Bronchial epithelial cell (primary cell): ENCODE data around the gene ZNF30. TPM values are rescaled to one million over a fixed set of nuclear protein-coding genes. Genes with fewer than 3 reads are reported as not detected.
A peak's percentile ranks its signal among the peaks of the same experiment; 100 is the strongest.

ENCODE experiments used
- DNase-seq: peaks from one replicate; pipeline ENCODE4 v3.0.0-alpha.2; 2010; ENCODE audit warnings: low read depth
- FAIRE-seq: peaks from 2 replicates; lab custom pipeline; 2011; peaks lifted over from hg19 to GRCh38; lab: Jason Lieb, UNC
- H3K27me3 ChIP-seq: 2 replicates; pipeline ENCODE4 v1.5.1; 2011; ENCODE audit warnings: low read length; ENCODE audit not compliant: control insufficient read depth, insufficient read depth
- H3K36me3 ChIP-seq: 2 replicates; pipeline ENCODE4 v1.5.1; 2011; ENCODE audit warnings: low read length; ENCODE audit not compliant: control insufficient read depth, insufficient read depth
- H3K4me3 ChIP-seq: 2 replicates; pipeline ENCODE4 v1.5.1; 2011; ENCODE audit warnings: mild to moderate bottlenecking, low read depth, low read length, control low read depth
- total RNA-seq: library from RNA; depleted of rRNA; stranded (reverse); fragments of >200 nt; gene quantifications from 2 replicates; pipeline ENCODE4 v1.2.1, GENCODE V29; 2014
- TF ChIP-seq, protein P1 (sequence below): IDR thresholded peaks from 2 replicates; pipeline ENCODE4 v1.5.1; 2011; ENCODE audit warnings: mild to moderate bottlenecking, moderate library complexity, low read length, control low read depth, inconsistent platforms; ENCODE audit not compliant: insufficient read depth, severe bottlenecking

The ZNF30 gene
- total RNA-seq, 1 donor from 2014 or later = 3.7 TPM

DNA sequence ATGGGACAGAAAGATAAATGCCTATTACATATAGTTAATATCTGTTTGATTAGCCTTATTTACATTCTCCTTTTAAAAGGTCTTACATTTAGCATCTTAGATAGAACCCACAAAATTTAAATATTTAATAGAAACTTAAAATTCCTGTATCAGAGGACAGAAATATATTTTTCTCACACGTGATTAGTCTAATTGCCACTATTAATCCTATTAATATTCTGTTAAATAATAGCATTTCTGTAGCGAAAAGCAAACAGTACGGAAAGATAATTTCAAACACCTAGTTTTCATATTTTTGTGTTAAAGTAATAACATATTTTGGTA, 380 bp upstream of the ZNF30 start:
- TF ChIP-seq, protein P1, sequence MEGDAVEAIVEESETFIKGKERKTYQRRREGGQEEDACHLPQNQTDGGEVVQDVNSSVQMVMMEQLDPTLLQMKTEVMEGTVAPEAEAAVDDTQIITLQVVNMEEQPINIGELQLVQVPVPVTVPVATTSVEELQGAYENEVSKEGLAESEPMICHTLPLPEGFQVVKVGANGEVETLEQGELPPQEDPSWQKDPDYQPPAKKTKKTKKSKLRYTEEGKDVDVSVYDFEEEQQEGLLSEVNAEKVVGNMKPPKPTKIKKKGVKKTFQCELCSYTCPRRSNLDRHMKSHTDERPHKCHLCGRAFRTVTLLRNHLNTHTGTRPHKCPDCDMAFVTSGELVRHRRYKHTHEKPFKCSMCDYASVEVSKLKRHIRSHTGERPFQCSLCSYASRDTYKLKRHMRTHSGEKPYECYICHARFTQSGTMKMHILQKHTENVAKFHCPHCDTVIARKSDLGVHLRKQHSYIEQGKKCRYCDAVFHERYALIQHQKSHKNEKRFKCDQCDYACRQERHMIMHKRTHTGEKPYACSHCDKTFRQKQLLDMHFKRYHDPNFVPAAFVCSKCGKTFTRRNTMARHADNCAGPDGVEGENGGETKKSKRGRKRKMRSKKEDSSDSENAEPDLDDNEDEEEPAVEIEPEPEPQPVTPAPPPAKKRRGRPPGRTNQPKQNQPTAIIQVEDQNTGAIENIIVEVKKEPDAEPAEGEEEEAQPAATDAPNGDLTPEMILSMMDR = no peak
- H3K4me3 ChIP-seq = peak overlapping the region; percentile 49
- no peaks in the 10 kb centered on the region for H3K27me3 ChIP-seq
- DNase-seq (no peak), FAIRE-seq (no peak)
- no peaks in the 10 kb centered on the region for H3K36me3 ChIP-seq

DNA sequence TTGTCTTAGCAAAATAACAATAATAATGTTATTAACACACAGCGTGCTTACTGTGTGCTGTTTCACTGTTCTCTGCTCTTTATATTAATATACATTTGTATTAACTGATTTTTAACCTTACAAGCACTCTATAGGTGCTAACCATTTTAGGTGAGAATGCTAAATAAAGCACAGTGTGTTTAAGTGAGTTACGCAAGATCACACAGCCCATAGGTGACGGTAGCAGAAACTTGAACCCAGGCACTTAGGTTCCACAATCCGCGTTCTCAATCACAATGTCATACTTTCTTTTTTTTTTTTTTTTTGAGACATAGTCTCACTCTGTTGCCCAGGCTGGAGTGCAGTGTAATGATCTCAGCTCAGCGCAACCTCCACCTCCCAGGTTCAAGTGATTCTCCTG, 5.8 kb downstream of the ZNF30 start:
- TF ChIP-seq, protein P1 = no peak
- Histone ChIP-seq H3K27me3 (no peaks in the 10 kb centered on the region), H3K4me3 (no peak overlapping the region), H3K36me3 (no peaks in the 10 kb centered on the region)
- FAIRE-seq = no peak
- no peak for DNase-seq

DNA sequence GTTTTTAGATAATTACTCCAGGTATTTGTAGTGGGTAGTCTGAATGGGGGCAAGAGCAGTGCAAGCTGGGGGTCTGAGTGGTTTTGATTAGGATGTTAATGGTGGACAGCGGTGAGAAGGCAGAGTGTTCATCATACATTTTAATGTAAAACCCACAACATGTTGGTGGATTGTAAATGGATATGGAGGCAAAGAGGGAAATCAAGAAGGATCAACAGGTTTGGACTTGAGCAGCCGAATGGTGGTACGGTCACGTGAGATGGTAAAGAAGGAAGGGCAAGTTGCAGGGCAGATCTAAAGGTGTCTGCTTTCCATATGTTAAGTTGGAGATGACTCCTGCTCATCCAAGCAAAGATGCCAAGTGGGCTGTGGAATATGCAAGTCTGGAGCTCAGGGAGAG, 9.5 kb downstream of the ZNF30 start:
- H3K4me3 ChIP-seq = no peak overlapping the region
- TF ChIP-seq, protein P1 = no peak
- DNase-seq (no peak), FAIRE-seq (peak; percentile 36)
- H3K27me3 ChIP-seq = no peaks in the 10 kb centered on the region
- no peaks in the 10 kb centered on the region for H3K36me3 ChIP-seq

DNA sequence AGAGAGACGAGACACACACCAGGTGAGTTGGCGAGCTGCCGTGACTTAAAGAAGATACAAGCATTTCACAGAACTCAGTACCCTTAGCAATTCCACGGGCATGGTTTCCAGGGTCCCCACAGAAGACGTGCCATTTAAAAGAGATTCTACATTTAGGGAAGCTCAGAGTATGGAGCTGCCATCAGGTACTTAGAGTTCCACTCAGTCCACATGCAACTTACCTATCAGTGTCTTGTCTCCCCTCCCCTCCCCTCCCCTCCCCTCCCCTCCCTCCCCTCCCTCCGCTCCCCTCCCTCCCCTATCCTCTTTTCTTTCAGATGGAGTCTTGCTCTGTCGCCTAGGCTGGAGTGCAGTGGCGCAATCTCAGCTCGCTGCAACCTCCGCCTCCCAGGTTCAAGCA, 12.2 kb downstream of the ZNF30 start:
- DNase-seq (no peak), FAIRE-seq (no peak)
- Histone ChIP-seq H3K4me3 (no peak overlapping the region), H3K36me3 (no peaks in the 10 kb centered on the region), H3K27me3 (no peaks in the 10 kb centered on the region)
- TF ChIP-seq, protein P1 = no peak

DNA sequence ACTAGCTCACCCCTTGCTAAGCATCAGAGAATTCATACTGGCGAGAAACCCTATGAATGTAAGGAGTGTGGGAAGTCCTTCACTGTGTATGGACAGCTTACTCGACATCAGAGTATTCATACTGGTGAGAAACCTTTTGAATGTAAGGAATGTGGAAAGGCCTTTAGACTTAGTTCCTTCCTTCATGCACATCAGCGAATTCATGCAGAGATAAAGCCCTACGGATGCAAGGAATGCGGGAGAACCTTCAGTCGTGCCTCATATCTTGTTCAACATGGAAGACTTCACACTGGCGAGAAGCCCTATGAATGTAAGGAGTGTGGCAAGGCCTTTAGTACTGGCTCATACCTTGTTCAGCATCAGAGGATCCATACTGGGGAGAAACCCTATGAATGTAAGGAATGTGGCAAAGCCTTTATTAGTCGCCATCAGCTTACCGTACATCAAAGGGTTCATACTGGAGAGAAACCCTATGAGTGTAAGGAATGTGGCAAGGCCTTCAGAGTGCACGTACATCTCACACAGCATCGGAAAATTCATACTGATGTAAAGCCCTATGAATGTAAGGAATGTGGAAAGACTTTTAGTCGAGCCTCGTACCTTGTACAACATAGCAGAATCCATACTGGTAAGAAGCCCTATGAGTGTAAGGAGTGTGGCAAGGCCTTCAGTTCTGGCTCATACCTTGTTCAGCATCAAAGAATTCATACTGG, 17.3 kb downstream of the ZNF30 start:
- TF ChIP-seq, protein P1 = no peak
- no peaks in the 10 kb centered on the region for H3K27me3 ChIP-seq
- H3K36me3 ChIP-seq = no peaks in the 10 kb centered on the region
- no peak for FAIRE-seq
- no peak overlapping the region for H3K4me3 ChIP-seq
- DNase-seq = no peak

DNA sequence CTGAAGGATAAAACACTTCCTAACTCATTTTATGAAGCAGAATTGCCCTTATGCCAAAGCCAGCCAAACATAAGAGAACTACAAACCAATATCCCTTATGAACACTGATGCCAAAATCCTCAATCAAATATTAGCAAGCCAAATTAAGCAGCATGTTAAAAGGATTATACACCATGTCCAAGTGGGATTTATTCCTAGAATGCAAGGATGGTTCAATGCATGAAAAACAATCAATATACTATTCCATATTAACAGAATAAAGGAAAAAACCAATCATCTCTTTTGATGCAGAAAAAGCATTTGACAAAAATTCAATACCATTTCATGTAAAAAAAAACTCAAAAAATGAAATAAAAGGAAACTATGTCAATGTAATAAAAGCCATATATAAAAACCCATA, 26.4 kb downstream of the ZNF30 start:
- TF ChIP-seq, protein P1 = no peak
- no peak for FAIRE-seq
- no peak for DNase-seq
- H3K4me3 ChIP-seq = no peak overlapping the region
- H3K27me3 ChIP-seq = no peaks in the 10 kb centered on the region
- H3K36me3 ChIP-seq = no peaks in the 10 kb centered on the region
